GM18526 (cell line): ENCODE measurements around the gene DYNLT1.

Experiments used
- POLR2A ChIP-seq: IDR thresholded peaks from 3 replicates; pipeline ENCODE4 v1.6.1; 2011; ENCODE audit not compliant: insufficient read length; ENCODE audit errors: extremely low read depth

DYNLT1 gene

DNA sequence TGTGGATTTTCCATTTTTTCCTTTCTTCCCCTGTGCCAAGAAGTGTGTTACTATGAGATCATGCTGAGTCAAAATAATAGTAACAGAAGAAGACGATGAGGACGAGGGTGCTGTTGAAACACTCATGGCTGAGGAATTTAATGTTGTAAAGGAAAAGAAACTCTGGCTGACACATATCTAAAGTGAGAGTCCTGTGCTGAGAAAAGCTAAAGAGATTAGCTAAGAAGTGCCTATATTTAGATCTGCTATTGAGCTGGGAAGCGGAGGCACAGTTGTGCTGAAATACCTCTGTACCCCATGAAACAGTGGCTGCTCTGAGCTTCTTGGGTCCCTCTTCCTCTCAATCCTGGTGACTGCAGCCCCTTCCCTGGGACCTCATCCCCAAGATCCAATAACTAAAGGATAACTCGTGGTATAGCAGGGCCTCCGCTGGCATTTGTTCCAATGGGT, 4.2 kb upstream of the DYNLT1 start:
- TF ChIP-seq POLR2A = no peak

- TF ChIP-seq POLR2A = no peak
These were observed 3.0 kb upstream of the DYNLT1 start for GRCh38 chr6:158647501-158647900.

DNA sequence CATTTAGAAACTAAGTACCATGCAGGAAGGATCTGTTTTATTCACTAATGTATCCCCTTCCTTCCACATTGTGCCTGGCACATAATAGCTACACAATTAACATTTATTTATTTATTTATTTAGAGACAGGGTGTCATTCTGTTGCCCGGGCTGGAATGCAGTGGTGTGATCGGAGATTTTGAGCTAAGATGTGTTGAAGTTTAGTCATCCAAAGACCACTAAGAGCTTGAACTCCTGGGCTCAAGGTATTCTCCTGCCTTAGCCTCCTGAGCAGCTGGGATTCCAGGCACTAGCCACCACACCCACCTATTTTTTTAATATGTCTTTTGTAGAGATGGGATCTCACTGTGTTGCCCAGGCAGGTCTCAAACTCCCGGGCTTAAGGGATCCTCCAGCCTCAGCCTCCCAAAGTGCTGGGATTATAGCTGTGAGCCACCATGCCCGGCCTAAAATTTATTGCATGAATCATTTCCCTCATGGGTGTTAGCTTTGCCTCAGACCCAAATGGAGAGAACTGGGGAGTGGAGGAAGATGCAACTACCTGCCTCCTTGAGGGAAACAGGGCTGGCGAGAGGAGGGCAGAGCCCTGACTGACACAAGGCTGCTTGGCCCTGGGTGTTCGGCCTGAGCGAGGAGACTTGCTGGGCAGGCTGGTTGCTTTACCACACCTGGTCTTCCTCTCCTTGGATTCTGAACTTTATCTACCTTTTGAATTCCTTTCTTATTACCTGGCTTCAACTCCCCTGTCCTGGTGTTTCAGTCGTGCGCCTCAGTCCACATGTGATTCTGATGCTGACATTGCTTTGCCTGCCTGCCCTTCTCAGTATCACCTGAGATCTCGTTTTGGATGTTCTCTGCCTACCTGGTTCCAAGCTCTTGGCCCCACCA, 1.7 kb upstream of the DYNLT1 start:
- no peak for TF ChIP-seq POLR2A

- TF ChIP-seq POLR2A = no peak
These were observed 800 bp upstream of the DYNLT1 start for GRCh38 chr6:158645064-158646022.

GRCh38 chr6:158643836-158644230, 710 bp downstream of the DYNLT1 start:
- no peak for TF ChIP-seq POLR2A

DNA sequence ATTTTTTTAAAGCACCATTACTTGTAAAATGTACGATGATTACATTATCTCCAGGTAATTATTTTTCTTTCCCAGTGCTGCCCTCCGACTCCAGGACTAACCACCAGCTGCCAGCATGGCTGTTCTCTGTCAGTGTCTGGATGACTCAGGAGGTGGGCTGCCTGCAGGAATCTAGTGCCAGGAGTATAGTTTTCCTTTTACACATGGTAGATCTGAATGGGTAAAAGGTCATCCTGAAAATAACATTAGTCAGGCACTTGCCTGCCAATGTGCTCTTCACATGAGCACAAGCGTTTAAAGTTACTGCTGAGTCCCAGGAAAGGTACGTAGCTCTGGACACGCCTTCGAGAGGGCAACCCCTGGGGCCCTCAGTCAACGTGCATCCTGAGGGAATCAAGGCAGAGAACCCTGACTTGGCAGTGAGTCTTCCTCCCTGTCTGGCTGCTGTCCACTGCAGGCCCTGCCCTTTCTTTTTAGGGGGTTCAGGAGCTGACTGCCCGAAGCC, 2.4 kb downstream of the DYNLT1 start:
- no peak for TF ChIP-seq POLR2A

GRCh38 chr6:158640519-158640918, 4.0 kb downstream of the DYNLT1 start:
- no peak for TF ChIP-seq POLR2A

DNA sequence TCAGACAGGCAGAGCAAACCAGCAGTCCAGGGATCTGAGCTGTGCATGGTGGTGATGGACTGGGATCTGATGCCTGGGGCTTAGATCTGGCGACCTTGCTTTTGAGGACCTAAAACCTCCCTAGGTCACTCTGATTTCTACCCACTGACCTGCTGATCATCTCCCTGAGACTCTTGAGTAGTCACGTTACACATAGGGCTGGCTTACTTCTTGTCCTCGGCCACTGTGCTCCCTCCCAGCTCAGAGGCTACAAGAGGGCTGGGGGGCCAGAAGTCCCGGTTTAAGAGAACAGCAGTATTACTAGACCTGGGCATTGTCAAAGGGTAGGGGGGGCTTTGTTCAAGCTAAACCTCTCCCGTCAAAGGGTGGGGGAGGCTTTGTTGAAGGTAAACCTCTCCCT, 5.5 kb downstream of the DYNLT1 start:
- no peak for TF ChIP-seq POLR2A

- no peak for TF ChIP-seq POLR2A
These were observed 6.2 kb downstream of the DYNLT1 start for GRCh38 chr6:158638324-158638854.

- no peak for TF ChIP-seq POLR2A
These were observed 7.8 kb downstream of the DYNLT1 start for GRCh38 chr6:158636778-158637177.

- TF ChIP-seq POLR2A = no peak
These were observed 9.0 kb downstream of the DYNLT1 start for GRCh38 chr6:158635427-158636073.

- TF ChIP-seq POLR2A = no peak
These were observed 9.7 kb downstream of the DYNLT1 start for GRCh38 chr6:158634695-158635426.

DNA sequence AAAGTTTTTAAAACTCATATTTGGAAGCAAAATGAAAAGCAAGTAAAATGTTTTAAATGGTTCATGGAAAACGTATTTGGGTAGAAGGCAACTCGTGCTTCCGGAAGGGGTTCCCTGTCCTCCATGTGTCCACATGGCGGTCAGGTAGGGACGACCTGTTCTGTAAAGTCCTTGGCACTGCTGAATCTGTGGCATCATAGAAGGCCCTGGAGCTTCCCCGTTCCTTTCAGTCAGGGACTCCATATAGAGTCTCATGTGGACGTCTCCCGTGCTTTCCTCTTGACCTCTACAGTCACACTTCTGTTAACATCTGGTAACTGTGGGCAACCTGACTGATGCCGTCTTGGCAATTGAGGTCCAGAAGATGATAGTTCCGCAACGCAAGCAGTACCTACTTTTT, 11.4 kb downstream of the DYNLT1 start:
- TF ChIP-seq POLR2A = no peak

GRCh38 chr6:158631678-158632537, 12.6 kb downstream of the DYNLT1 start:
- no peak for TF ChIP-seq POLR2A
